HG02588 (cell line): ENCODE data around the gene GSDME.

ENCODE experiments used
- ATAC-seq: cut with Tn5 transposase; IDR thresholded peaks from one replicate; pipeline ENCODE4 v1.9.1; 2021; ENCODE audit warnings: mild to moderate bottlenecking, moderate library complexity; ENCODE audit not compliant: unreplicated experiment

GSDME gene

GRCh38 chr7:24773646-24774045, 16.4 kb upstream of the GSDME start:
- no peak for ATAC-seq

- no peak for ATAC-seq
These were observed 12.6 kb upstream of the GSDME start for GRCh38 chr7:24769851-24770250.

- ATAC-seq, result no peak
These were observed 12.0 kb upstream of the GSDME start for GRCh38 chr7:24769014-24769830.

GRCh38 chr7:24767878-24768569, 10.8 kb upstream of the GSDME start:
- ATAC-seq, result no peak

- ATAC-seq, result no peak
These were observed 7.9 kb upstream of the GSDME start for GRCh38 chr7:24764972-24765744.

- no peak for ATAC-seq
These were observed 6.7 kb upstream of the GSDME start for GRCh38 chr7:24764011-24764410.

- no peak for ATAC-seq
These were observed 6.1 kb upstream of the GSDME start for GRCh38 chr7:24763303-24763901.

- no peak for ATAC-seq
These were observed 5.5 kb upstream of the GSDME start for GRCh38 chr7:24762771-24763170.

GRCh38 chr7:24760968-24761367, 3.7 kb upstream of the GSDME start:
- ATAC-seq, result no peak

- no peak for ATAC-seq
These were observed 515 bp downstream of the GSDME start for GRCh38 chr7:24756545-24757352.

GRCh38 chr7:24755541-24756407, 1.5 kb downstream of the GSDME start:
- ATAC-seq, result peak; percentile 65

GRCh38 chr7:24754906-24755506, 2.3 kb downstream of the GSDME start:
- no peak for ATAC-seq

GRCh38 chr7:24752073-24752800, 5.0 kb downstream of the GSDME start:
- ATAC-seq, result no peak

- ATAC-seq, result no peak
These were observed 5.8 kb downstream of the GSDME start for GRCh38 chr7:24751484-24751883.

GRCh38 chr7:24750441-24751055, 6.7 kb downstream of the GSDME start:
- ATAC-seq, result no peak

GRCh38 chr7:24748521-24748920, 8.7 kb downstream of the GSDME start:
- no peak for ATAC-seq

GRCh38 chr7:24745355-24745754, 11.9 kb downstream of the GSDME start:
- ATAC-seq, result no peak

- no peak for ATAC-seq
These were observed 13.8 kb downstream of the GSDME start for GRCh38 chr7:24743471-24743870.
